GM04504 (cell line): ENCODE results near the gene MYO10.
"Not testable (repeated sequence)": the region's sequence is repeated elsewhere in the genome, so short reads cannot be mapped to it uniquely, and the experiment has no call there.

Experiments
- DNase-seq: peaks from one replicate; pipeline ENCODE4 v3.0.0-alpha.2; 2012; ENCODE audit warnings: low read depth

The MYO10 gene

GRCh38 chr5:16781828-16782626, 154.1 kb downstream of the MYO10 start:
- DNase-seq, result no peak

GRCh38 chr5:16780325-16780724, 155.8 kb downstream of the MYO10 start:
- no peak for DNase-seq

DNA sequence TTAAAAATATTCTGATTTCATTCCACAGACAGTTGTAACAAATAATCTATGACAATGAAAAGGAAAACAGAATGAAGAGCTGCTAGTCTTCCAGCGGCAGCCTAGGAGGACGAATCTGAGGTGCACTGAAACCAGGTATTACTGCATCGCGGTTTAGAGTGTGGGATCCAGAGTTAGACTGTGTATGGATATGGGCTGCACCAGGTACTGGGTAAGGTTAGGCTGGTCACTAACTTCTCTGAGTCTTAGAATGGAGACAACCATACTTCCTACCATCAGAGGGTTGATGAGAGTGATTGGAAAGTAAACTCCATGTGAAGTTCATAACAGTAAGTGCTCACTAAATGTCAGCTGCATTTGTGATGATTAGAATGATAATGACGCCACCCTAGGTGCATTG, 158.7 kb downstream of the MYO10 start:
- no peak for DNase-seq

GRCh38 chr5:16776611-16777251, 159.4 kb downstream of the MYO10 start:
- no peak for DNase-seq

- DNase-seq, result no peak
Measured at GRCh38 chr5:16774806-16775205, 161.3 kb downstream of the MYO10 start.

- peak; percentile 83 for DNase-seq
Measured at GRCh38 chr5:16773991-16774390, 162.1 kb downstream of the MYO10 start.

DNA sequence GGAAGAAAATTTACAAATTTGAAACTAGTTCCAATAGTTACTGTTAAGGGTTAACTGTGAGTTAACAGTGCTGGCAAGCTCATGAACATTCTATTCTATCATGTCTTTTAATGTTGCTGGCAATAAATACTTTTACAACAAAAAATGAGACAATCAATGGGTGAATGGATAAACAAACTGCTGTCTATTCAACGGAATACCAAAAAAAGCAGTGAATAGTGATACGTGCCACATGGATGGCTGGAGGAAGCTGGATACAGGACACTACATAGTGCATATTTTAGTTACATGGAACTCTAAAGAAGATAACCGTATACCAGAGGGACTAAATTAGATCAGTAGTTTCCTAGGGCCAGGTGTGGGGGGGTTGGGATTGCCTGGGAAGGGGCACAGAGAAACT, 163.5 kb downstream of the MYO10 start:
- no peak for DNase-seq

GRCh38 chr5:16768184-16768583, 167.9 kb downstream of the MYO10 start:
- DNase-seq, result no peak

GRCh38 chr5:16763211-16763610, 172.9 kb downstream of the MYO10 start:
- no peak for DNase-seq

DNA sequence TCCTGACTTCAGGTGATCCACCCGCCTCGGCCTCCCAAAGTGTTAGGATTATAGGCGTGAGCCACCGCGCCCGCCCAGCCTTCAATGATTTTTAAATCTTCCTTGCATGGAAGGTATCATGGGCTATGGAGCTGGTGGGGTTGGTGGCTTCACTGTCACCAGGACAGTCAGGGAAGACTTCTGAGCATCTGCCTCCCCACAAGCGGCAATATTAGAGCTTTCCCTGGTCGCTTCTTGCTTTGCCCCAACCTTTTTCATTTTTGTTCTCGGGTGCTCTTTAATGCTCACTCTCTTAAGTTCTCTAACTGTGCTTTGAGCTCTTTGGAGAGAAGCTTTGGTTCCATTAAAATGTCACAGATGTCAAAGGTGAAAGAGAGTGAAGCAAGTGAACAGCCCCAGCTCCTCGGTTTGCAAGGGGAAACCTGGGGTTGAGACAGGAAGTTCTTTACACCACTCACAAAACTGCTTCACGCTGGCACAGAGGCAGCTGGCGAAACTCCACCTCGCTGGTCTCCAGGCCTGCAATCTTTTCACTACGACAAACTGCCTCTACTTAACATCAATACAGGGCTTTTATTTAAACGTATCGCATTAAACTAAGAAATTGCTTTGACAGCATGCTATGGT, 176.8 kb downstream of the MYO10 start:
- no peak for DNase-seq

GRCh38 chr5:16757989-16758501, 178.0 kb downstream of the MYO10 start:
- no peak for DNase-seq

GRCh38 chr5:16757577-16757976, 178.5 kb downstream of the MYO10 start:
- not testable (repeated sequence) for DNase-seq

GRCh38 chr5:16757146-16757545, 178.9 kb downstream of the MYO10 start:
- no peak for DNase-seq

- DNase-seq, result no peak
Measured at GRCh38 chr5:16756692-16757091, 179.4 kb downstream of the MYO10 start.

GRCh38 chr5:16755641-16756040, 180.4 kb downstream of the MYO10 start:
- DNase-seq, result no peak

DNA sequence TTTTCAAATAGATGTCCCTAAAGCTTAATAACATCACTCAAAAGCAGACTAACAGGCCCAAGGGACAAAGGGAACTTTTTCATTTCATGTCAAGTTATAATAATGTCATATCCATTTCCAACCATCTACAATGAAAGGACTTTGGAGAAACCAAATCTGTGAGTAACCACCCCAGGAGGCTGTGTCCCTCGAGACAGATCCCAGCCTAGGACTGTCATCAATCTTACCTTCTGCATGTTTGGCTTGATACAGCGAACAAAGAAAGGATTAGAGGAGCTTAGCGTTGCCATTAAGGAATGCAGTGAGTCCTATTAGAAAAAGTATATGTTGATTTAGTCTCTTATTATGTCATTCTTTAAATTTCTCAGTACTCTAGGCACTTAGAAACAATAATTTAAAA, 181.5 kb downstream of the MYO10 start:
- DNase-seq, result no peak

DNA sequence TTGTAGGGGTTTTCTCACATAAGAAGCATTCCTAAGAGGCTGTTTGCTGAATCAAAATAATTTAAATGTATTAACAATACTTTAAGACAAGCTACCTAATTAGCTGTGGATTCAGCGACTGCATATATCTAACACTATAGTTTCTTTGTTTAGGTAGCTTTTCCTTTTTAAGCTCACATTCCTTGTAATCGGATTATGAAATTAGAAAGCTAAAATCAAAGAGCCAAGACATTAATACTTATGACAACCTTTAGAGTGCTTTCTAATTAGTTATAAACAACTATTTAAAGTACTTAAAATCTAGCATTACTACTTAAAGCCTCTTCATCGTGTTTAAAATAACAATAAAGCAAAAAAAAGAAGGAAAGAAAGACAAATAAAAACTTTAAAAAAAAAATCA, 182.0 kb downstream of the MYO10 start:
- no peak for DNase-seq

GRCh38 chr5:16750445-16750844, 185.6 kb downstream of the MYO10 start:
- no peak for DNase-seq

- no peak for DNase-seq
Measured at GRCh38 chr5:16749626-16750025, 186.5 kb downstream of the MYO10 start.

GRCh38 chr5:16744164-16744880, 191.8 kb downstream of the MYO10 start:
- DNase-seq, result no peak

GRCh38 chr5:16742938-16743337, 193.2 kb downstream of the MYO10 start:
- no peak for DNase-seq

- DNase-seq, result no peak
Measured at GRCh38 chr5:16740811-16741392, 195.2 kb downstream of the MYO10 start.
